ENCODE measurements around the gene RPLP1.

RPLP1 gene

GRCh38 chr15:69496001-69496400, 43.4 kb downstream of the RPLP1 start:
- TF ChIP-seq POLR2A (IDR thresholded peaks at IDR 0.05; ENCODE audit: extremely low read depth, insufficient read length) (no peak), MYC (IDR thresholded peaks at IDR 0.05; ENCODE audit: low read depth, low read length) (no peak), CTCF (IDR thresholded peaks at IDR 0.05; ENCODE audit: low read depth, low read length) (no peak), MAX (IDR thresholded peaks at IDR 0.05; ENCODE audit: low read depth, low read length) (no peak)
- no peak overlapping the region for H3K4me3 ChIP-seq (ENCODE audit: low read depth, low read length)
- no peak for DNase-seq (ENCODE audit: low read depth)

- no peak overlapping the region for H3K4me3 ChIP-seq (ENCODE audit: low read depth, low read length)
- TF ChIP-seq MYC (IDR thresholded peaks at IDR 0.05; ENCODE audit: low read depth, low read length) (no peak), MAX (IDR thresholded peaks at IDR 0.05; ENCODE audit: low read depth, low read length) (no peak), CTCF (IDR thresholded peaks at IDR 0.05; ENCODE audit: low read depth, low read length) (no peak), POLR2A (IDR thresholded peaks at IDR 0.05; ENCODE audit: extremely low read depth, insufficient read length) (no peak)
- DNase-seq (ENCODE audit: low read depth) = no peak
Measured at GRCh38 chr15:69497076-69497475, 44.5 kb downstream of the RPLP1 start.

GRCh38 chr15:69497667-69498066, 45.0 kb downstream of the RPLP1 start:
- TF ChIP-seq MYC (IDR thresholded peaks at IDR 0.05; ENCODE audit: low read depth, low read length) (no peak), POLR2A (IDR thresholded peaks at IDR 0.05; ENCODE audit: extremely low read depth, insufficient read length) (no peak), CTCF (IDR thresholded peaks at IDR 0.05; ENCODE audit: low read depth, low read length) (no peak), MAX (IDR thresholded peaks at IDR 0.05; ENCODE audit: low read depth, low read length) (no peak)
- no peak for DNase-seq (ENCODE audit: low read depth)
- no peak overlapping the region for H3K4me3 ChIP-seq (ENCODE audit: low read depth, low read length)

GRCh38 chr15:69498282-69498681, 45.7 kb downstream of the RPLP1 start:
- no peak for DNase-seq (ENCODE audit: low read depth)
- TF ChIP-seq MAX (IDR thresholded peaks at IDR 0.05; ENCODE audit: low read depth, low read length) (no peak), MYC (IDR thresholded peaks at IDR 0.05; ENCODE audit: low read depth, low read length) (no peak), CTCF (IDR thresholded peaks at IDR 0.05; ENCODE audit: low read depth, low read length) (no peak), POLR2A (IDR thresholded peaks at IDR 0.05; ENCODE audit: extremely low read depth, insufficient read length) (no peak)
- no peak overlapping the region for H3K4me3 ChIP-seq (ENCODE audit: low read depth, low read length)

GRCh38 chr15:69498987-69499386, 46.4 kb downstream of the RPLP1 start:
- TF ChIP-seq POLR2A (IDR thresholded peaks at IDR 0.05; ENCODE audit: extremely low read depth, insufficient read length) = no peak
- TF ChIP-seq CTCF (IDR thresholded peaks at IDR 0.05; ENCODE audit: low read depth, low read length) = no peak
- no peak for TF ChIP-seq MYC (IDR thresholded peaks at IDR 0.05; ENCODE audit: low read depth, low read length)
- no peak for TF ChIP-seq MAX (IDR thresholded peaks at IDR 0.05; ENCODE audit: low read depth, low read length)
- no peak for DNase-seq (ENCODE audit: low read depth)
- no peak overlapping the region for H3K4me3 ChIP-seq (ENCODE audit: low read depth, low read length)

Measured in NB4 (cell line).